Brain microvascular endothelial cell (primary cell): Measurements from ENCODE around the gene PLVAP.

Experiments used
- DNase-seq: peaks from one replicate; pipeline ENCODE4 v3.0.0-alpha.2; 2020
- H3K27ac ChIP-seq: fragments of 250-450 bp; sonication (Bioruptor Pico); 2 replicates; pipeline ENCODE4 v1.5.1; 2020; ENCODE audit warnings: mild to moderate bottlenecking, moderate library complexity
- H3K27me3 ChIP-seq: fragments of 250-450 bp; sonication (Bioruptor Pico); replicated peaks from 2 replicates; pipeline ENCODE4 v1.5.1; 2020; ENCODE audit warnings: mild to moderate bottlenecking
- H3K36me3 ChIP-seq: fragments of 250-450 bp; sonication (Bioruptor Pico); replicated peaks from 2 replicates; pipeline ENCODE4 v1.5.1; 2020; ENCODE audit warnings: mild to moderate bottlenecking
- H3K4me3 ChIP-seq: 2 replicates; pipeline ENCODE4 v1.5.1; 2011; ENCODE audit warnings: low read depth, mild to moderate bottlenecking, control low read depth, low read length, moderate library complexity
- in situ Hi-C: cut with HindIII; loops from 2 replicates; pipeline ENCODE4 v1.10.0; 2017; ENCODE audit warnings: low sequenced_read_pairs, low pct_ligation_motif_present
- TF ChIP-seq, protein P1 (sequence below): IDR thresholded peaks from 2 replicates; pipeline ENCODE4 v1.5.1; 2011; ENCODE audit warnings: low read depth, mild to moderate bottlenecking, moderate library complexity, low read length, control low read depth, inconsistent platforms; ENCODE audit errors: missing control alignments

The PLVAP gene

DNA sequence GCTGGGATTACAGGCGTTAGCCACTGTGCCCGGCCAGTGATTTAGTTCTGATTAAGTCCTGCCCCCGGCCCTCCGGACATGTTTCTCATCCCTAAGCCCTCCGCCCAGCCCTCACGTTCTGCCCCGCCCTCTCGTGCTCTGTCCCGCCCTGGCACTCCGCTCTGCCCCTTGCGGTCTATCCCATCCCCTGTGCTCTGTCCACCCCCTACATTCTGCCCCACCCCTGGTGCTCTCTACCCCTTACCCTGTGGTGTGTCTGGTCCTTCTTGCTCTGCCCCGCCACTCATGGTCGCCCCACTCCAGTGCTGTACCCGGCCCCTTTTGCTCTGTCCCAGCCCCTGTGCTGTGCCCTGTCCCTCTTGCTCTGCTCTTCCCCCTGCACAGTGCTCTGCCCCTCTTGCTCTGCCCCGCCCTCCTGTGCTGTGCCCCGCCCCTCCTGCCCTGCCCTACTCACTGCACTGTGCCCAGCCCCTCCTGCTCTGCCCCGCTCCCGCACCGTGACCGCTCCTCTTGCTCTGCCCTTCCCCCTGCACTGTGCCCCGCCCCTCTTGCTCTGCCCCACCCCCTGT is 36.8 kb downstream of the PLVAP start:
- TF ChIP-seq, protein P1, sequence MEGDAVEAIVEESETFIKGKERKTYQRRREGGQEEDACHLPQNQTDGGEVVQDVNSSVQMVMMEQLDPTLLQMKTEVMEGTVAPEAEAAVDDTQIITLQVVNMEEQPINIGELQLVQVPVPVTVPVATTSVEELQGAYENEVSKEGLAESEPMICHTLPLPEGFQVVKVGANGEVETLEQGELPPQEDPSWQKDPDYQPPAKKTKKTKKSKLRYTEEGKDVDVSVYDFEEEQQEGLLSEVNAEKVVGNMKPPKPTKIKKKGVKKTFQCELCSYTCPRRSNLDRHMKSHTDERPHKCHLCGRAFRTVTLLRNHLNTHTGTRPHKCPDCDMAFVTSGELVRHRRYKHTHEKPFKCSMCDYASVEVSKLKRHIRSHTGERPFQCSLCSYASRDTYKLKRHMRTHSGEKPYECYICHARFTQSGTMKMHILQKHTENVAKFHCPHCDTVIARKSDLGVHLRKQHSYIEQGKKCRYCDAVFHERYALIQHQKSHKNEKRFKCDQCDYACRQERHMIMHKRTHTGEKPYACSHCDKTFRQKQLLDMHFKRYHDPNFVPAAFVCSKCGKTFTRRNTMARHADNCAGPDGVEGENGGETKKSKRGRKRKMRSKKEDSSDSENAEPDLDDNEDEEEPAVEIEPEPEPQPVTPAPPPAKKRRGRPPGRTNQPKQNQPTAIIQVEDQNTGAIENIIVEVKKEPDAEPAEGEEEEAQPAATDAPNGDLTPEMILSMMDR = no peak
- Histone ChIP-seq H3K36me3 (no peaks in the 10 kb centered on the region), H3K4me3 (no peak overlapping the region), H3K27ac (no peak overlapping the region), H3K27me3 (no peaks in the 10 kb centered on the region)
- in situ Hi-C loops = no loop called here
- no peak for DNase-seq

DNA sequence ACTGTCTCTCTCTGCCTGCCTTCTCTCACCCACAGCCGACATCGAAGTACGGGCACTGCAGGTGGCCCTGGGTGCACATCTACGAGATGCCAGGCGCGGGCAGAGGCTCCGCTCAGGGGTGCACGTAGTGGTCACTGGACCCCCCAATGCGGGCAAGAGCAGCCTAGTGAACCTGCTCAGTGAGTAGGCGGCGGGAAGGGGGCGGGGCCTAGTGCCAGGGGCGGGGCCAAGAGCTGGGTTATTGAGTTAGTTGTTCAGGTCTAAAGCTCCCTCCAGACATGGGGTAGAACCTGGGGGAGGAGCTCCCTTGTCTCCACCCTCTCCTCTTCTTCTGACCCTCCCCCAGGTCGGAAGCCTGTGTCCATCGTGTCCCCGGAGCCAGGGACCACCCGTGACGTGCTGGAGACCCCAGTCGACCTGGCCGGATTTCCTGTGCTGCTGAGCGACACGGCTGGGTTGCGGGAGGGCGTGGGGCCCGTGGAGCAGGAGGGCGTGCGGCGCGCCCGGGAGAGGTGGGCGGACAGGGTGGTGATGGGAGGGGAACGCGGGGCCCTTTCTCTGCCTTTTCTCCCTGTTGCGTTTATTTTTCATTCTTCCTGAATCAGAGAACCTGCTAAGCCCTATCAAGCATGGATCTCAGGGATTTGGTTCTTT is 37.9 kb downstream of the PLVAP start:
- Histone ChIP-seq H3K4me3 (no peak overlapping the region), H3K36me3 (no peaks in the 10 kb centered on the region), H3K27ac (no peak overlapping the region), H3K27me3 (no peaks in the 10 kb centered on the region)
- no peak for DNase-seq
- TF ChIP-seq, protein P1 = no peak
- in situ Hi-C loops = no loop called here

DNA sequence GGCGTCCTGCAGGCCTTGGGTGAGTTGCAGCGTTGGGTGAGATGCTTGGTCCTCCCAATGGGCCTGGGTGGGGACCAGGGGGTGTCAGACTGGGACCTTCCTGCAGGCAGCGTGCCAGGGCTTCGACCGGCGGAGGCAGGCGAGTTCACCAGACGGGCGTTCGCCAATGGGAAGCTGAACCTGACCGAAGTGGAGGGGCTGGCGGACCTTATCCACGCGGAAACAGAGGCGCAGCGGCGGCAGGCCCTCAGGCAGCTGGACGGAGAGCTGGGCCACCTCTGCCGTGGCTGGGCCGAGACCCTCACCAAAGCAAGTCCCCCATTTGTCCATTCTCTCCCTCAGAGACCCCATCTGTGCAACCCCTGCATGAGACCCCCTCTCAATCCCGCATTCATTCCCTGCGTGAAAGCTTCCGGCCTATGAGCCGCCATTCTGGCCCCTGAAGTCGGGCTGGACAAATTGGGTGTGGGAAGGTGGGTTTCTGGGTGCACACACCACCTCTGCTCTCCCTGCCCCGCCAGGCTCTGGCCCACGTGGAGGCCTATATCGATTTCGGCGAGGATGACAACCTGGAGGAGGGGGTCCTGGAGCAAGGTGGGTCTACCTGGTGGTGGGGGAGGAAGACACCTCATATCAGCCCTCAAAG is 38.6 kb downstream of the PLVAP start:
- TF ChIP-seq, protein P1 = no peak
- H3K36me3 ChIP-seq = no peaks in the 10 kb centered on the region
- DNase-seq = no peak
- H3K27ac ChIP-seq = no peak overlapping the region
- H3K27me3 ChIP-seq = no peaks in the 10 kb centered on the region
- in situ Hi-C loops = no loop called here
- H3K4me3 ChIP-seq = peak overlapping the region; percentile 87

DNA sequence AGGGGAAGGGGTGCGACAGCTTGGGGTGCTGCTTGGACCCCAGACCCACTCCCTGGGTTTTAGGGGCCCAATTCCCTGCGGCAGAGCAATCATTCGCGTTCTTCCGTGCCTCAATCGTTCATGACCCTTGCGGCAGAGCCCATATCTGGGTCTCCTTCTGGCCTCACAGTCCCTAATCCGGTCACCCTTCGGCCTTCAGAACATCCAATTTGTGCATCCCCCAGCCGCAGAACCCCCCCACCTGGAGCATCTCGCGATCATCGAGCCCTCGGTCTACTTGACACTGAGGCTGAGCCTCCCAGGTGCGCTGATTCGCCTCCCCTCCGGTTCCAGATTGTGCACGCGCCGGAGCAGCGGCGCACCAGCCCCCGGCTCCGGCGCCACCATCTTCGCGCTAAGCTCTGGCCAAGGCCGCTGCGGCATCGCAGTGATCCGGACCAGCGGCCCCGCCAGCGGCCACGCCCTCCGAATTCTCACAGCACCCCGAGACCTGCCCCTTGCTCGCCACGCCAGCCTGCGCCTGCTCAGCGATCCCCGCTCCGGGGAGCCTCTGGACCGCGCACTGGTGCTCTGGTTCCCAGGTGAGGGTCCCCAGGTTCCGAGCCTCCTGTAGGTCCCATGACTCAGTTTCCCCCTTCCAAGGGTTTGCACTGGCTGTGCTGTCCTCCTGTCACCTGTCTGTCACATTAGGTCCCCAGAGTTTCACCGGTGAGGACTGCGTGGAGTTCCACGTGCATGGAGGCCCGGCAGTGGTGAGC is 39.3 kb downstream of the PLVAP start:
- no peaks in the 10 kb centered on the region for H3K27me3 ChIP-seq
- H3K27ac ChIP-seq = no peak overlapping the region
- DNase-seq = no peak
- H3K4me3 ChIP-seq = peak overlapping the region; percentile 87
- in situ Hi-C loops = no loop called here
- TF ChIP-seq, protein P1 = no peak
- peaks cover 4% of the 10 kb centered on the region for H3K36me3 ChIP-seq

DNA sequence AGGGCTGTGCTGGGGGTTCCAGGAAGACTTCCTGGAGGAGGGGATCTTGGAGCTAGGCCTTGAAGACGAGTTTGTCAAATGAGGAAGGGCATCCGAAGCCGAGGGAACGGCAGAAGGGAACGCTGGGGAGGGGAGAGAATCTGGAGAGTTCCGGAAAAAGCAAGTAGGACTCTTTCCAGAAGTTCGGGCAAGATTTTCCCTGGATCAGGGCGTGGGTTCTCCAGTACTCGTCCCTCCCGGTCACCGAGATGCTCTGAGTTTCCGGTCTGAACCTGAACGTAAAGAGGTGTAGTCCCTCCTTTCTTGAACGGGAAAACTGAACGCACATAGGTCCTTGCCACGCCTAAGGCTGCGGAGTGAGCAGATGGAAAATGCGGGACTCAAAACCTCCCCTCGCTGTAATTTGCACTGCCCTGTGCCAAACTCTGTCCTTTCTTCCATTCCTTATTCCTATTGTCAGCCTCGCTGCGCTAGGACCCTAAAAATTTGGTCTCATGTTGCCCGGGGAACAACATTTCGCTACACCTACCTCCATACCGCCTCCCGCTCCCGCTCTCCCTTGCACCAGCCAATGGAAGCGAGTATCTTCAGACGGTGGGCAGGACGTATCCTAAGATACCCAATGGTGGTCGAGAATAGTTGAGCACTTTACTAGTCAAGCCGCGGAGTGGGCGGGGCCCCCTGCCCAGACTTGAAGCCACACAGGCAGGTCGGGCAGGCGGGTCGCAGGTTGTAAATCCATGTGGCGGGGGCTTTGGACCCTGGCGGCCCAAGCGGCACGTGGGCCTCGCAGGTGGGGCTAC is 40.1 kb downstream of the PLVAP start, which contains the start of gene GTPBP3:
TSS of gene GTPBP3 (plus strand) at position 682 of the 803 bp plus-strand sequence. CDS start at position 741, 59 bp downstream.
- TF ChIP-seq, protein P1 = no peak
- in situ Hi-C loops = no loop called here
- Histone ChIP-seq H3K27me3 (no peaks in the 10 kb centered on the region), H3K36me3 (peaks cover 4% of the 10 kb centered on the region), H3K4me3 (peak within 1 kb of the TSS; percentile 87), H3K27ac (peak within 1 kb of the TSS; percentile 49)
- peak; percentile 99 for DNase-seq
